Osteoblast (primary cell): ENCODE results near the gene FBXL4. TPM values are rescaled to one million over a fixed set of nuclear protein-coding genes. Genes with fewer than 3 reads are reported as not detected.

Experiments
- DNase-seq: peaks from one replicate; pipeline ENCODE4 v3.0.0; 2011; ENCODE audit warnings: low spot score, mixed read lengths; ENCODE audit not compliant: insufficient read length; ENCODE audit errors: missing footprints
- H2AFZ ChIP-seq: 2 replicates; pipeline ENCODE4 v1.6.0; 2011; ENCODE audit warnings: mild to moderate bottlenecking, low read length
- H3K27ac ChIP-seq: 2 replicates; pipeline ENCODE4 v1.5.1; 2011; ENCODE audit warnings: mild to moderate bottlenecking, low read depth, low read length, moderate library complexity
- H3K27me3 ChIP-seq: 2 replicates; pipeline ENCODE4 v1.6.0; 2012; ENCODE audit warnings: mild to moderate bottlenecking, control low read depth, inconsistent platforms, low read length, moderate library complexity; ENCODE audit not compliant: insufficient read depth
- H3K36me3 ChIP-seq: 2 replicates; pipeline ENCODE4 v1.5.1; 2011; ENCODE audit warnings: mild to moderate bottlenecking, low read length, control low read depth, moderate library complexity; ENCODE audit not compliant: insufficient read depth
- H3K4me1 ChIP-seq: 2 replicates; pipeline ENCODE4 v1.5.1; 2011; ENCODE audit warnings: mild to moderate bottlenecking, low read length, control low read depth, moderate library complexity; ENCODE audit not compliant: insufficient read depth
- H3K4me2 ChIP-seq: 2 replicates; pipeline ENCODE4 v1.6.0; 2011; ENCODE audit warnings: mild to moderate bottlenecking, low read length; ENCODE audit not compliant: insufficient read depth
- H3K4me3 ChIP-seq: fragments of 200-600 bp; sonication (generic); 3 replicates; pipeline ENCODE4 v1.5.1; 2012; ENCODE audit warnings: mild to moderate bottlenecking, low read length, inconsistent platforms; ENCODE audit not compliant: insufficient read depth
- H3K79me2 ChIP-seq: 2 replicates; pipeline ENCODE4 v1.6.0; 2012; ENCODE audit warnings: mild to moderate bottlenecking, low read length, control low read depth, inconsistent platforms; ENCODE audit not compliant: insufficient read depth
- H3K9me3 ChIP-seq: 2 replicates; pipeline ENCODE4 v1.5.1; 2011; ENCODE audit warnings: low read depth, low read length, control low read depth
- H4K20me1 ChIP-seq: 2 replicates; pipeline ENCODE4 v1.6.0; 2012; ENCODE audit warnings: mild to moderate bottlenecking, low read length, control low read depth; ENCODE audit not compliant: insufficient read depth
- total RNA-seq: library from RNA; depleted of rRNA; stranded (reverse); fragments of >200 nt; gene quantifications from 2 replicates; pipeline ENCODE4 v1.2.3, GENCODE V29; 2012
- TF ChIP-seq, protein P1 (sequence below): IDR thresholded peaks from 2 replicates; pipeline ENCODE4 v1.5.1; 2011; ENCODE audit warnings: mild to moderate bottlenecking, low read depth, low read length, moderate library complexity; ENCODE audit errors: extremely low read depth

The FBXL4 gene
- total RNA-seq, 1 donor = 18.8 TPM

DNA sequence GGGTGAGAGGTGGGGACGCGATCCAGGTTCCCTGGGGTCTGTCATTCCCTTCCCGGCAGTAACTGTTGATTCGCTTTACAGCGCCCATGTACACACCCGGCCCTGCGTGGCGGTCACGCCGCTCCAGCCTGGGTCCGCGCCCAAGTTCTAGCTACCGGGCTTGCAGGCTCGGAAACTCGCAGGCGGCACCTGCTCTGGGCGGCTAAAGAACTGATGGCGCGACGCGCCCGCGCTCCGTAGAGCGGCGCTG is 114.8 kb downstream of the FBXL4 start:
- peak overlapping the region; percentile 79 for H2AFZ ChIP-seq
- H3K27ac ChIP-seq = no peak overlapping the region
- no peaks in the 10 kb centered on the region for H4K20me1 ChIP-seq
- peak; percentile 91 for DNase-seq
- peak overlapping the region; percentile 84 for H3K4me2 ChIP-seq
- H3K27me3 ChIP-seq = peaks cover 74% of the 10 kb centered on the region
- H3K4me3 ChIP-seq = peak overlapping the region; percentile 71
- H3K4me1 ChIP-seq = peaks cover 15% of the 10 kb centered on the region
- TF ChIP-seq, protein P1, sequence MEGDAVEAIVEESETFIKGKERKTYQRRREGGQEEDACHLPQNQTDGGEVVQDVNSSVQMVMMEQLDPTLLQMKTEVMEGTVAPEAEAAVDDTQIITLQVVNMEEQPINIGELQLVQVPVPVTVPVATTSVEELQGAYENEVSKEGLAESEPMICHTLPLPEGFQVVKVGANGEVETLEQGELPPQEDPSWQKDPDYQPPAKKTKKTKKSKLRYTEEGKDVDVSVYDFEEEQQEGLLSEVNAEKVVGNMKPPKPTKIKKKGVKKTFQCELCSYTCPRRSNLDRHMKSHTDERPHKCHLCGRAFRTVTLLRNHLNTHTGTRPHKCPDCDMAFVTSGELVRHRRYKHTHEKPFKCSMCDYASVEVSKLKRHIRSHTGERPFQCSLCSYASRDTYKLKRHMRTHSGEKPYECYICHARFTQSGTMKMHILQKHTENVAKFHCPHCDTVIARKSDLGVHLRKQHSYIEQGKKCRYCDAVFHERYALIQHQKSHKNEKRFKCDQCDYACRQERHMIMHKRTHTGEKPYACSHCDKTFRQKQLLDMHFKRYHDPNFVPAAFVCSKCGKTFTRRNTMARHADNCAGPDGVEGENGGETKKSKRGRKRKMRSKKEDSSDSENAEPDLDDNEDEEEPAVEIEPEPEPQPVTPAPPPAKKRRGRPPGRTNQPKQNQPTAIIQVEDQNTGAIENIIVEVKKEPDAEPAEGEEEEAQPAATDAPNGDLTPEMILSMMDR = no peak
- no peaks in the 10 kb centered on the region for H3K9me3 ChIP-seq
- H3K79me2 ChIP-seq = no peaks in the 10 kb centered on the region
- no peaks in the 10 kb centered on the region for H3K36me3 ChIP-seq

DNA sequence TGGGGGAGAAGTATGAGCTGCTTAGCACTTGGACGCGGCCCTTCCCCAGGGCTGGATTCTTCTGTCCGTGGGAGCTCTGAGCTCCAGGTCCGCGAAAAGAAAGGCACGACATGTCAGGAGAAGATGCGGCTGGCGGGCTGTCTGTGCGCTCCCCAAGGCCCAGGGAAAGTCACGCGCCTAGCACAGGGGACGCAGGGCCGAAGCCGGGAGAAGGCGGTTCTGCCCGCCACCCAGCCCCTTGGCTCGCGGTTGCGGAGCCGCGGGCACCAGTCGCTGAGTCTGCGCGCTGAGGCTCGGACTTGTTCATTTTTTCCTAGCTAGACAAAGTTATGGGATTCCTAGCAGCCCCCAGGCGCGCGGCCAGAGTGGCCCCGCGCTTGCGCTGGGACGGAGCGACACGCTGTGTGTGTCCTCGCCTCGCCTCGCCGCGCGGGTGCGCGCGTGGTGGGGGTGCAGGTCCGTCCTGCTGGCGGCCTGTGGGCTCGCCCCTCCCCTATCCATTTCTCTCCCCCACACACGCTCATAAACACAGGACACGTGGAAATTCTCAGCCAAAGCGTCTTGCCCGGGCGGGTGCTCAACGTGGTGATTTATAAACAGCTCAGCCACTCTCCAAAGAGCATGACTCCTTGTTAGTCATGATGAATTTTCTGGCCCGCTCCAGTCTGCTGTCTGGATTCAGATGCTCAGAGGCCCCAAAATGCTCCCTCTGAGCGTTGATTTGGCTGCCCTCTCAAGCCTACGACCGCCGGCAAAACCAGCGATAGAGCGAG is 115.3 kb downstream of the FBXL4 start:
- peaks cover 74% of the 10 kb centered on the region for H3K27me3 ChIP-seq
- no peak overlapping the region for H3K27ac ChIP-seq
- peak overlapping the region; percentile 79 for H2AFZ ChIP-seq
- peak overlapping the region; percentile 84 for H3K4me2 ChIP-seq
- peak; percentile 99 for DNase-seq
- H4K20me1 ChIP-seq = no peaks in the 10 kb centered on the region
- H3K4me3 ChIP-seq = peak overlapping the region; percentile 71
- no peaks in the 10 kb centered on the region for H3K36me3 ChIP-seq
- H3K4me1 ChIP-seq = peaks cover 15% of the 10 kb centered on the region
- no peaks in the 10 kb centered on the region for H3K79me2 ChIP-seq
- TF ChIP-seq, protein P1 = no peak
- no peaks in the 10 kb centered on the region for H3K9me3 ChIP-seq

DNA sequence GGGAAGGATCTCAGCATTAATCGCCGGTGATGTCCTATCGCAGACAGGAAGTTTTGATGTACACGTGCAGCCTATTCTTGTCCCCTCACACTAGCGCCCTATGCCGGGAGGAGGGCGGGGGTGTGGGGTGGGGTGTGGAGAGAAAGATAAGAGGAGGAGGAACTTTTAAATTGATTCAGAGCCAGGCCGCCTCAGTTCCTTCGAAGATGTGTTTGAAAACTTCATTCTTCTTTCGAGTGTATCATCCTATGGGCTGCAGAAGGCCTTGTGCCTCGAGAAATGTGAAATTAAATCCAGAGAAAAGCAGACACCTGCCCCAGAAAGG is 115.8 kb downstream of the FBXL4 start:
- Histone ChIP-seq H3K27ac (no peak overlapping the region), H3K36me3 (no peaks in the 10 kb centered on the region), H3K4me1 (peaks cover 15% of the 10 kb centered on the region), H3K4me3 (peak overlapping the region; percentile 71), H3K9me3 (no peaks in the 10 kb centered on the region), H3K4me2 (peak overlapping the region; percentile 84), H4K20me1 (no peaks in the 10 kb centered on the region), H2AFZ (no peak overlapping the region), H3K79me2 (no peaks in the 10 kb centered on the region), H3K27me3 (peaks cover 74% of the 10 kb centered on the region)
- no peak for DNase-seq
- TF ChIP-seq, protein P1 = no peak

DNA sequence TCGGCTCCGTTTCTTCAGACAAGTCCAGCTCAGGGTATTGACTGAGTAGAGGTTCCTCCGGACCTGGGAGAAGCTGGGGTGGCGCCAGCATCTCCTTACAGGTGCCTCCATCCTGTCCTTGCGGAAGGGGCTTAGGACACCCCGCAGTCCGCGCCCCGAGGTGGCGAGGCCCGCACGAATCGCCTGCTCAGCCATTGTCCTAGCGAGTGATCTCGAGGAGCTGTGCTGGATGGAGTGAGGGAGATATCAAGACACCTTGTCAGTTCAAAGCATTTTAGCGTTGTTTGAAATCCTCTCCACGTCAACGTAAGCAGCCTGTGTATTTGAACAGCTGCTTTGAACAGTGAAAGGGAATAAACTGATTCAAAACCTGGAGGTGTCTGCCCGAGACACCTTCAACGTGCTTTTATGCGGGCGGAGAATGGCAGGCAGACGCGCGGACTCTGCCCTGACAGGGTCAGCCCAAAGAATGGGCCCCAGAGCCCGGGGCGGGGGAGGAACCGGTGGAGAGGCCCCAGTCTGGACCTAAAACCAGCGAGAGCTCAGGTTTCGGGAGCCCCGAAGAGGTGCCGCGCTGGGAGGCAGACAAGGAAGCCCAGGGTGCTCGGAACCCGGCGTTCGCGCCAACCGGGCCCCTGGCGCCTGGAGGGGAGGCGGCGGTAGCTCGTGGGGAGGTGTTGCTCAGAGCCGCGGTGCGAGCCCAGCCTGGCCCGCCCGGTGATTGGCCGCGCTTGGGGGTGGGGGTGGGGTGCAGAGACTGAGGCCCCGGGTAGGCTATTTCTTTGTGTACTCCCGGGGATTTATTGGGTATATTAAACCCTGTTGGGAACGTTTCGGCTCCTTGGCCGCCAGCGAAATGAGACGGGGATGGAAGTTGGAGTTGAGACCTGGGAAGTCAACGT is 116.4 kb downstream of the FBXL4 start:
- TF ChIP-seq, protein P1 = no peak
- no peak overlapping the region for H3K27ac ChIP-seq
- no peak overlapping the region for H3K4me3 ChIP-seq
- H3K9me3 ChIP-seq = no peaks in the 10 kb centered on the region
- peak; percentile 73 for DNase-seq
- peaks cover 74% of the 10 kb centered on the region for H3K27me3 ChIP-seq
- H3K36me3 ChIP-seq = no peaks in the 10 kb centered on the region
- H3K4me1 ChIP-seq = peaks cover 15% of the 10 kb centered on the region
- H3K79me2 ChIP-seq = no peaks in the 10 kb centered on the region
- H3K4me2 ChIP-seq = no peak overlapping the region
- no peak overlapping the region for H2AFZ ChIP-seq
- no peaks in the 10 kb centered on the region for H4K20me1 ChIP-seq
